Measurements from ENCODE around the gene PTP4A2.
"Not testable (repeated sequence)": the region's sequence is repeated elsewhere in the genome, so short reads cannot be mapped to it uniquely, and the experiment has no call there.

Gene PTP4A2

GRCh38 chr1:31904339-31905092, 33.7 kb downstream of the PTP4A2 start:
- no peak for DNase-seq (ENCODE audit: extremely low read depth, low read depth)

GRCh38 chr1:31902510-31902860, 35.7 kb downstream of the PTP4A2 start:
- no peak for TF ChIP-seq CTCF (IDR thresholded peaks at IDR 0.05; ENCODE audit: low read depth, low read length, missing control alignments)
- no peak for DNase-seq (ENCODE audit: extremely low read depth, low read depth)
- H3K4me3 ChIP-seq (replicated peaks; ENCODE audit: low read depth, low read length): no peak overlapping the region

More at GRCh38 chr1:31904339-31905092, 33.7 kb downstream of the PTP4A2 start:
- no peak for TF ChIP-seq CTCF (IDR thresholded peaks at IDR 0.05; ENCODE audit: low read depth, low read length, missing control alignments)
- H3K4me3 ChIP-seq (replicated peaks; ENCODE audit: low read depth, low read length): no peak overlapping the region

- no peak for TF ChIP-seq CTCF (IDR thresholded peaks at IDR 0.05; ENCODE audit: low read depth, low read length, missing control alignments)
- DNase-seq (ENCODE audit: extremely low read depth, low read depth): no peak
- no peak overlapping the region for H3K4me3 ChIP-seq (replicated peaks; ENCODE audit: low read depth, low read length)
Measured at GRCh38 chr1:31901838-31902509, 36.2 kb downstream of the PTP4A2 start.

- H3K4me3 ChIP-seq (replicated peaks; ENCODE audit: low read depth, low read length): no peak overlapping the region
- no peak for DNase-seq (ENCODE audit: extremely low read depth, low read depth)
- no peak for TF ChIP-seq CTCF (IDR thresholded peaks at IDR 0.05; ENCODE audit: low read depth, low read length, missing control alignments)
Measured at GRCh38 chr1:31900790-31901189, 37.4 kb downstream of the PTP4A2 start.

- DNase-seq (ENCODE audit: extremely low read depth, low read depth): no peak
- TF ChIP-seq CTCF (IDR thresholded peaks at IDR 0.05; ENCODE audit: low read depth, low read length, missing control alignments): no peak
- no peak overlapping the region for H3K4me3 ChIP-seq (replicated peaks; ENCODE audit: low read depth, low read length)
Measured at GRCh38 chr1:31897526-31898100, 40.6 kb downstream of the PTP4A2 start.

- DNase-seq (ENCODE audit: extremely low read depth, low read depth); H3K4me3 ChIP-seq (replicated peaks; ENCODE audit: low read depth, low read length): not testable (repeated sequence)
Measured at GRCh38 chr1:31895474-31896198, 42.5 kb downstream of the PTP4A2 start.

- no peak overlapping the region for H3K4me3 ChIP-seq (replicated peaks; ENCODE audit: low read depth, low read length)
- no peak for DNase-seq (ENCODE audit: extremely low read depth, low read depth)
- TF ChIP-seq CTCF (IDR thresholded peaks at IDR 0.05; ENCODE audit: low read depth, low read length, missing control alignments): no peak
Measured at GRCh38 chr1:31891280-31891679, 46.9 kb downstream of the PTP4A2 start.
